Trophoblast cell (in vitro differentiated cells and primary cell): ENCODE data around the gene KIAA1328.
A peak's percentile ranks its signal among the peaks of the same experiment; 100 is the strongest.

Experiments used
- DNase-seq, 2 donors: peaks; one replicate each; pipeline ENCODE4 v3.0.0-alpha.2; 2016
- H2AFZ ChIP-seq: 2 replicates; pipeline ENCODE4 v1.6.1; 2013; ENCODE audit warnings: low read length, moderate library complexity, mild to moderate bottlenecking; ENCODE audit not compliant: insufficient read depth, poor library complexity
- H2AK5ac ChIP-seq: 2 replicates; pipeline ENCODE4 v1.6.1; 2013; ENCODE audit warnings: mild to moderate bottlenecking, low read length
- H2BK120ac ChIP-seq: 2 replicates; pipeline ENCODE4 v1.6.1; 2013; ENCODE audit warnings: low read length, mild to moderate bottlenecking, moderate library complexity; ENCODE audit not compliant: insufficient read depth, poor library complexity
- H2BK12ac ChIP-seq: 2 replicates; pipeline ENCODE4 v1.6.1; 2013; ENCODE audit warnings: mild to moderate bottlenecking, low read length, moderate library complexity
- H2BK5ac ChIP-seq: 2 replicates; pipeline ENCODE4 v1.6.1; 2013; ENCODE audit warnings: low read length, low read depth, moderate library complexity, mild to moderate bottlenecking; ENCODE audit not compliant: poor library complexity
- H3K14ac ChIP-seq: 2 replicates; pipeline ENCODE4 v1.6.1; 2013; ENCODE audit warnings: mild to moderate bottlenecking, low read length
- H3K18ac ChIP-seq: 2 replicates; pipeline ENCODE4 v1.6.1; 2013; ENCODE audit warnings: mild to moderate bottlenecking, low read length
- H3K23ac ChIP-seq: 2 replicates; pipeline ENCODE4 v1.6.1; 2013; ENCODE audit warnings: low read length
- H3K27ac ChIP-seq: 2 replicates; pipeline ENCODE4 v1.5.1; 2013; ENCODE audit warnings: low read depth, mild to moderate bottlenecking, inconsistent platforms, low read length, moderate library complexity
- H3K27me3 ChIP-seq: 2 replicates; pipeline ENCODE4 v1.6.1; 2013; ENCODE audit warnings: inconsistent platforms, mild to moderate bottlenecking, low read length, moderate library complexity; ENCODE audit not compliant: insufficient read depth
- H3K36me3 ChIP-seq, 2 experiments: 1 replicate in 1 of 2; 2 replicates in 1 of 2; pipeline ENCODE4 v1.6.1; 2013; ENCODE audit warnings: low read length in 2 of 2, mild to moderate bottlenecking in 2 of 2, moderate library complexity in 1 of 2; ENCODE audit not compliant: insufficient read depth in 2 of 2, control insufficient read depth in 1 of 2
- H3K4ac ChIP-seq: 2 replicates; pipeline ENCODE4 v1.6.1; 2013; ENCODE audit warnings: low read depth, mild to moderate bottlenecking, low read length, moderate library complexity
- H3K4me1 ChIP-seq, 2 experiments: 1 replicate in 1 of 2; 2 replicates in 1 of 2; pipeline ENCODE4 v1.6.1; 2013; ENCODE audit warnings: low read length in 2 of 2, mild to moderate bottlenecking in 2 of 2, moderate library complexity in 1 of 2; ENCODE audit not compliant: insufficient read depth in 2 of 2, control insufficient read depth in 1 of 2
- H3K4me2 ChIP-seq: 2 replicates; pipeline ENCODE4 v1.6.1; 2013; ENCODE audit warnings: inconsistent platforms, mild to moderate bottlenecking, low read length, moderate library complexity
- H3K4me3 ChIP-seq: 2 replicates; pipeline ENCODE4 v1.5.1; 2013; ENCODE audit warnings: mild to moderate bottlenecking, low read depth, low read length, inconsistent platforms
- H3K79me1 ChIP-seq: one replicate; pipeline ENCODE4 v1.6.1; 2013; ENCODE audit warnings: low read length
- H3K79me2 ChIP-seq: 2 replicates; pipeline ENCODE4 v1.6.1; 2013; ENCODE audit warnings: low read length, mild to moderate bottlenecking; ENCODE audit not compliant: control insufficient read depth, insufficient read depth, poor library complexity
- H3K9ac ChIP-seq: 2 replicates; pipeline ENCODE4 v1.6.1; 2013; ENCODE audit warnings: mild to moderate bottlenecking, low read length
- H3K9me3 ChIP-seq: 2 replicates; pipeline ENCODE4 v1.6.1; 2013; ENCODE audit warnings: low read depth, mild to moderate bottlenecking, control low read depth, inconsistent platforms, low read length; ENCODE audit not compliant: insufficient read depth
- H4K12ac ChIP-seq: 2 replicates; pipeline ENCODE4 v1.6.1; 2013; ENCODE audit warnings: low read depth, mild to moderate bottlenecking, low read length, moderate library complexity
- H4K8ac ChIP-seq: 2 replicates; pipeline ENCODE4 v1.6.1; 2013; ENCODE audit warnings: low read depth, mild to moderate bottlenecking, low read length, moderate library complexity
- H4K91ac ChIP-seq: one replicate; pipeline ENCODE4 v1.6.1; 2013; ENCODE audit warnings: low read depth, mild to moderate bottlenecking, low read length, moderate library complexity
- WGBS: extraction: QIAGEN DNeasy Blood & Tissue Kit; methylation state at CpG from one replicate; pipeline ENCODE4 v1.1.7; 2013; ENCODE audit warnings: missing lambda C conversion rate; ENCODE audit not compliant: insufficient read length, insufficient coverage; ENCODE audit errors: extremely low coverage; 5-methylcytosine and 5-hydroxymethylcytosine counted together

KIAA1328 gene

GRCh38 chr18:37260367-37261093 lies 431.6 kb downstream of the KIAA1328 start:
- Histone ChIP-seq H3K4me3 (no peak overlapping the region), H4K91ac (no peak overlapping the region), H3K4me2 (no peak overlapping the region), H3K36me3 (no peaks in the 10 kb centered on the region), H4K8ac (no peak overlapping the region), H3K27me3 (peaks cover 2% of the 10 kb centered on the region), H2BK12ac (no peak overlapping the region), H3K79me2 (no peaks in the 10 kb centered on the region), H2BK120ac (no peak overlapping the region), H3K27ac (no peak overlapping the region), H2AFZ (no peak overlapping the region), H2AK5ac (no peak overlapping the region), H3K9me3 (peaks cover 3% of the 10 kb centered on the region), H3K4ac (no peak overlapping the region), H4K12ac (no peak overlapping the region), H3K14ac (no peak overlapping the region), H3K79me1 (no peaks in the 10 kb centered on the region), H3K9ac (no peak overlapping the region), H2BK5ac (no peak overlapping the region), H3K23ac (no peak overlapping the region), H3K4me1 (no peaks in the 10 kb centered on the region), H3K18ac (no peak overlapping the region)
- no CpG with 5 or more reads among the region's 10 CpGs for WGBS
- DNase-seq, result no peak

- WGBS, result no CpG with 5 or more reads among the region's 11 CpGs
- H3K9me3 ChIP-seq, result peaks cover 3% of the 10 kb centered on the region
These were observed 432.4 kb downstream of the KIAA1328 start for GRCh38 chr18:37261246-37261840.

GRCh38 chr18:37261988-37262387 lies 433.1 kb downstream of the KIAA1328 start:
- Histone ChIP-seq H2BK5ac (no peak overlapping the region), H4K12ac (no peak overlapping the region), H2AFZ (no peak overlapping the region), H2BK120ac (no peak overlapping the region), H3K18ac (no peak overlapping the region), H3K27ac (no peak overlapping the region), H3K4me2 (no peak overlapping the region), H3K23ac (no peak overlapping the region), H2BK12ac (no peak overlapping the region), H3K4me3 (peak overlapping the region; percentile 30), H3K9me3 (peaks cover 4% of the 10 kb centered on the region), H3K79me2 (no peaks in the 10 kb centered on the region), H3K4ac (no peak overlapping the region), H4K91ac (no peak overlapping the region), H3K4me1 (no peaks in the 10 kb centered on the region), H3K27me3 (no peaks in the 10 kb centered on the region), H3K36me3 (no peaks in the 10 kb centered on the region), H2AK5ac (no peak overlapping the region), H3K79me1 (no peaks in the 10 kb centered on the region), H4K8ac (no peak overlapping the region), H3K14ac (no peak overlapping the region), H3K9ac (no peak overlapping the region)
- WGBS, result no CpG with 5 or more reads among the region's 8 CpGs
- no peak for DNase-seq

More at GRCh38 chr18:37261246-37261840, 432.4 kb downstream of the KIAA1328 start:
- Histone ChIP-seq H4K8ac (no peak overlapping the region), H3K79me2 (no peaks in the 10 kb centered on the region), H3K4ac (no peak overlapping the region), H2BK12ac (no peak overlapping the region), H4K91ac (no peak overlapping the region), H4K12ac (no peak overlapping the region), H3K4me1 (no peaks in the 10 kb centered on the region), H2AFZ (no peak overlapping the region), H3K36me3 (no peaks in the 10 kb centered on the region), H2BK5ac (no peak overlapping the region), H3K18ac (no peak overlapping the region), H3K4me3 (no peak overlapping the region), H3K9ac (no peak overlapping the region), H3K14ac (no peak overlapping the region), H3K27ac (no peak overlapping the region), H3K4me2 (no peak overlapping the region), H3K27me3 (no peaks in the 10 kb centered on the region), H2BK120ac (no peak overlapping the region), H3K23ac (no peak overlapping the region), H3K79me1 (no peaks in the 10 kb centered on the region), H2AK5ac (no peak overlapping the region)
- DNase-seq, result peak; percentile 69 to 76

GRCh38 chr18:37264956-37265355 lies 436.0 kb downstream of the KIAA1328 start:
- Histone ChIP-seq H3K18ac (no peak overlapping the region), H3K14ac (no peak overlapping the region), H3K79me2 (no peaks in the 10 kb centered on the region), H3K4ac (no peak overlapping the region), H3K4me1 (no peaks in the 10 kb centered on the region), H3K4me3 (no peak overlapping the region), H4K12ac (no peak overlapping the region), H3K27me3 (no peaks in the 10 kb centered on the region), H2BK120ac (no peak overlapping the region), H3K79me1 (no peaks in the 10 kb centered on the region), H3K9me3 (peaks cover 4% of the 10 kb centered on the region), H3K27ac (no peak overlapping the region), H4K8ac (no peak overlapping the region), H3K36me3 (no peaks in the 10 kb centered on the region), H2AFZ (no peak overlapping the region), H2BK5ac (no peak overlapping the region), H4K91ac (no peak overlapping the region), H3K4me2 (no peak overlapping the region), H3K23ac (no peak overlapping the region), H2AK5ac (no peak overlapping the region), H2BK12ac (no peak overlapping the region), H3K9ac (no peak overlapping the region)
- no CpG with 5 or more reads among the region's 14 CpGs for WGBS
- DNase-seq, result no peak
